Cardiac fibroblast (primary cell): ENCODE measurements around the gene MYO5C.

Experiments used
- DNase-seq, 2 donors: peaks; one replicate each; pipeline versions ENCODE4 v3.0.0 to v3.0.0-alpha.2; 2010; ENCODE audit warnings: low read depth in 2 of 2
- H3K4me3 ChIP-seq, 2 donors: replicated peaks in 1 of 2; 1 replicate in 1 of 2; 2 replicates in 1 of 2; pipeline ENCODE4 v1.5.1; 2011; ENCODE audit warnings: low read depth in 2 of 2, low read length in 2 of 2, mild to moderate bottlenecking in 2 of 2, moderate library complexity in 1 of 2
- TF ChIP-seq, protein P1 (sequence below): IDR thresholded peaks from one replicate; pipeline ENCODE4 v1.5.1; 2011; ENCODE audit warnings: low read depth, mild to moderate bottlenecking, low read length, inconsistent platforms

Gene MYO5C

DNA sequence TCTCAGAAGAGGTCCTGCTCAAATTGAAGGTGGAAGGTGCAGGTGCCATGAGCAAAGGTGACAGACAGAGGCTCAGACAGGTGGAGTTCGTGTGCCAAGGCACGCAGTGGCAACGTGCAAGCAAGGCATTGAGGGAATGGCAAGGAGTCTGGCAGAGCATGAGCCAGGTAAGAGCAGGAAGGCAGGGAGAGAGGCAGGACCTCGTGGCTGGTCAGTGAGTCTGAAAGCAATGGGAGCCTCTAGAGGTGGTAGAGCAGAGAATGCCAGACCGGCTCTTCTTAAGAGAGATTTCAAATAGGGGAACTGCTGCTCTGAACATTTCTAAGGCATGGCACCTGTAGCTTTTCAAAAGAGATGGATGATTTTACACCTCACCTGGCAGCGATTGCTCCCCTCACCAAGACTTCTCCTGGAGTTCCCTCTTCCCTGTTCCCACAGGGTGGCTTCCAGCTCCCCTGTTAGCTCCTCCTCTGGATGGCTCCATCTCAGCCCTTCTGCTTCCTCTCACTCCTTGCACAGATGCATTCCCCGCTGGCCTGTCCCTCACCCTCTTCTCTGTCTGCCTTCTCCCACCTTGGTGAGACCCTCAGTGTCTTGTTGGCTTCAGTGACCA is 2.7 kb downstream of the MYO5C start:
- no peak overlapping the region for H3K4me3 ChIP-seq
- TF ChIP-seq, protein P1, sequence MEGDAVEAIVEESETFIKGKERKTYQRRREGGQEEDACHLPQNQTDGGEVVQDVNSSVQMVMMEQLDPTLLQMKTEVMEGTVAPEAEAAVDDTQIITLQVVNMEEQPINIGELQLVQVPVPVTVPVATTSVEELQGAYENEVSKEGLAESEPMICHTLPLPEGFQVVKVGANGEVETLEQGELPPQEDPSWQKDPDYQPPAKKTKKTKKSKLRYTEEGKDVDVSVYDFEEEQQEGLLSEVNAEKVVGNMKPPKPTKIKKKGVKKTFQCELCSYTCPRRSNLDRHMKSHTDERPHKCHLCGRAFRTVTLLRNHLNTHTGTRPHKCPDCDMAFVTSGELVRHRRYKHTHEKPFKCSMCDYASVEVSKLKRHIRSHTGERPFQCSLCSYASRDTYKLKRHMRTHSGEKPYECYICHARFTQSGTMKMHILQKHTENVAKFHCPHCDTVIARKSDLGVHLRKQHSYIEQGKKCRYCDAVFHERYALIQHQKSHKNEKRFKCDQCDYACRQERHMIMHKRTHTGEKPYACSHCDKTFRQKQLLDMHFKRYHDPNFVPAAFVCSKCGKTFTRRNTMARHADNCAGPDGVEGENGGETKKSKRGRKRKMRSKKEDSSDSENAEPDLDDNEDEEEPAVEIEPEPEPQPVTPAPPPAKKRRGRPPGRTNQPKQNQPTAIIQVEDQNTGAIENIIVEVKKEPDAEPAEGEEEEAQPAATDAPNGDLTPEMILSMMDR, result no peak
- DNase-seq, result no peak

DNA sequence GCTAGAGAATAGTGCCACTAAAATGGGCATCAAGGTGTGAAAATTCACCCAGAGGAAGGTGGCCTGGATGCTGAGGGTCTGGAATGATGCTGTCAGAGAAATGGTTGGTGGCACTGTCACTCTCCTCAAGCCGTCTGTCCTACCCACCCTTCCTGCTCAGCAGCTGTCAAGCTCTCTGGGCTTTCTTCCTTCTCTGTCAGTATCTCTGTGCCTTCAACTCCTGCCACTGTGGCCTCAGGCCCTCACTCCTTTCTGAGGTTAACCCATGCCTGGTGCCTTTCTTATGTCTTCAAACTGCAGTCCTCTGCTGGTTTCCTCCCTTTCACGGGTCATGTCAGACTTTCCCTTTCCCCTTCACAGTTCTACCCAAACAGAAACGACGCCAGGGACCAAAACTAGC is 4.4 kb downstream of the MYO5C start:
- no peak for DNase-seq
- H3K4me3 ChIP-seq, result no peak overlapping the region
- TF ChIP-seq, protein P1, result no peak

DNA sequence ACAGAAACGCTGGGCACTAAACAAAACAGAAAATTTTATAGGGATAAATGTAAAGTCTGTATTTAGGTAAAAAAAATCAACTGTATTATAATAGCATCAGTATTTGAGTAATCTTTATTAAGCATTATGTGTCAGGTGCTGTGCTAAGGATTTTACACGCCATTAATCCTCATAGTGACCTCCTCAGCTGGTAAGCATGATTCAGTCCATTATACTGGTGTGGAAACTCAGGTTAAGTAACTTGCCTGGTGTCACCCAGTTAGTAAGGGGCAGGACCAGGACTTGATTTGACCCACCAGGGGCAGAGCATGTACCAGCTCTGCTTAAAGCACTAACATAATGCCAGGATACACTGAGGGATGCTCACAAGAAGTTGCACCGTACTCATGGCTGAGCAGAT is 4.8 kb downstream of the MYO5C start:
- no peak for DNase-seq
- H3K4me3 ChIP-seq, result no peak overlapping the region
- TF ChIP-seq, protein P1, result no peak

GRCh38 chr15:52290329-52290728 is 5.3 kb downstream of the MYO5C start:
- DNase-seq, result no peak
- no peak overlapping the region for H3K4me3 ChIP-seq
- TF ChIP-seq, protein P1, result no peak

DNA sequence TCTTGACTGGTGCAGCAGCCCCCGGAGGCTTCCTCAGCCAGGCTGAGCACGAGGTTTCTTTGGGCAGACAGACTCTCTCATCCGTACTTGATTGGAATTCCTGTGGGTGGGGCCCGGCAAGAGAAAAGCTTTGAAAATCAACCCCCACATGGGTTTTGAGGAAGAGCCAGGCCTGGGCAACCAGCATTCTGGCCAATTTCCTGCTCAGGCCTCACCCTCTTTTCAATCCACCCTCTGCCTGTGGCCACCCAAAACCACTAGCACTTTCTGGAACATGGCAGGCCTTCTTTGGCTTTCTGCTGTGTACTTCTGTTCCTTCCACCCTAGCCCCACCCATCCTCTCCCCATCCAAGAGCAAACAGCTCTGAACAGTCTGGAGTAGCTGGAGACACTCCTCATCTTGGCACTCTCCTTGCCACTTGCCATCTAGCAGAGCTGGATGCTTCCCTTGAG is 5.9 kb downstream of the MYO5C start:
- TF ChIP-seq, protein P1, result no peak
- no peak overlapping the region for H3K4me3 ChIP-seq
- DNase-seq, result no peak

DNA sequence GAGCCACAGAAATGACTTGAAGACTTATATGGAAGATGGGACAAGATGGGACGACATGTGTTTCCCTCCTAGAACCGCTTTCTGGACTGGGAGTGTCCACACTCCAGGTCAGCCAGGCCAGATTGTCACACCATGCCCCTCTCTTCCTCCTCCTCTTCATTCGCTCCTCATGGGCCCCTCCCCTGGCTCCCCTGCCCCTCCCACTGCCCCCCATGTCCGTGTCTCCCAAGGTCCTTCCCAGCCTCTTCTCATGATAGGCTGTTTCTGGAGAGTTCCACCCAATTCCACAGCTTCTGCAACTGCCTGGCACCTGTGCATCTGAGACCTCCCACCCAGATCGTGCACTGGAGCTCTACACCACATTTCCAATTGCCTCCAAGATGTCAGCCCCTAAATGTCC is 6.6 kb downstream of the MYO5C start:
- DNase-seq, result no peak

More for the DNA sequence above, 6.6 kb downstream of the MYO5C start:
- no peak overlapping the region for H3K4me3 ChIP-seq
- TF ChIP-seq, protein P1, result no peak
